B cell (primary cell): ENCODE measurements around the gene NUBPL.

Experiments used
- EZH2 ChIP-seq: IDR thresholded peaks from 2 replicates; pipeline ENCODE4 v1.6.1; 2012; ENCODE audit warnings: borderline replicate concordance, low read depth, mild to moderate bottlenecking, moderate library complexity, low read length; ENCODE audit not compliant: insufficient read depth, poor library complexity, severe bottlenecking
- TF ChIP-seq, protein P1 (sequence below): fragments of 200-600 bp; IDR thresholded peaks from one replicate; pipeline ENCODE4 v1.8.0; 2022; ENCODE audit warnings: antibody characterized with exemption, mild to moderate bottlenecking

GRCh38 chr14:31703056-31703455 lies 141.9 kb downstream of the NUBPL start:
- TF ChIP-seq, protein P1, sequence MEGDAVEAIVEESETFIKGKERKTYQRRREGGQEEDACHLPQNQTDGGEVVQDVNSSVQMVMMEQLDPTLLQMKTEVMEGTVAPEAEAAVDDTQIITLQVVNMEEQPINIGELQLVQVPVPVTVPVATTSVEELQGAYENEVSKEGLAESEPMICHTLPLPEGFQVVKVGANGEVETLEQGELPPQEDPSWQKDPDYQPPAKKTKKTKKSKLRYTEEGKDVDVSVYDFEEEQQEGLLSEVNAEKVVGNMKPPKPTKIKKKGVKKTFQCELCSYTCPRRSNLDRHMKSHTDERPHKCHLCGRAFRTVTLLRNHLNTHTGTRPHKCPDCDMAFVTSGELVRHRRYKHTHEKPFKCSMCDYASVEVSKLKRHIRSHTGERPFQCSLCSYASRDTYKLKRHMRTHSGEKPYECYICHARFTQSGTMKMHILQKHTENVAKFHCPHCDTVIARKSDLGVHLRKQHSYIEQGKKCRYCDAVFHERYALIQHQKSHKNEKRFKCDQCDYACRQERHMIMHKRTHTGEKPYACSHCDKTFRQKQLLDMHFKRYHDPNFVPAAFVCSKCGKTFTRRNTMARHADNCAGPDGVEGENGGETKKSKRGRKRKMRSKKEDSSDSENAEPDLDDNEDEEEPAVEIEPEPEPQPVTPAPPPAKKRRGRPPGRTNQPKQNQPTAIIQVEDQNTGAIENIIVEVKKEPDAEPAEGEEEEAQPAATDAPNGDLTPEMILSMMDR: no peak
- TF ChIP-seq EZH2: no peak
